PFSK-1 (cell line): ENCODE measurements around the gene FYCO1.

Source experiments
- FOXP2 ChIP-seq: optimal IDR thresholded peaks from 2 replicates; pipeline ENCODE3; 2011; ENCODE audit warnings: borderline replicate concordance, control low read depth, inconsistent platforms; ENCODE audit not compliant: insufficient read depth; ENCODE audit errors: extremely low read length, extremely low read depth
- POLR2AphosphoS5 ChIP-seq: IDR thresholded peaks from 2 replicates; pipeline ENCODE4 v1.6.1; 2012; ENCODE audit warnings: low read depth, mild to moderate bottlenecking, control low read depth, low read length, moderate library complexity
- REST ChIP-seq, 2 experiments: IDR thresholded peaks; 2 replicates each; pipeline versions ENCODE4 v1.6.1 to v1.8.0; 2011 to 2012; ENCODE audit warnings: low read depth in 2 of 2, low read length in 2 of 2, control low read depth in 1 of 2, inconsistent platforms in 1 of 2, mild to moderate bottlenecking in 1 of 2, moderate library complexity in 1 of 2; ENCODE audit not compliant: insufficient read depth in 1 of 2
- SIN3A ChIP-seq: IDR thresholded peaks from 2 replicates; pipeline ENCODE4 v1.6.1; 2012; ENCODE audit warnings: mild to moderate bottlenecking, low read length, moderate library complexity, borderline replicate concordance; ENCODE audit not compliant: insufficient read depth
- TAF1 ChIP-seq: IDR thresholded peaks from 2 replicates; pipeline ENCODE4 v1.6.1; 2012; ENCODE audit warnings: low read length, control low read depth, borderline replicate concordance; ENCODE audit not compliant: insufficient read depth

Gene FYCO1

GRCh38 chr3:45915059-45915439, 80.6 kb downstream of the FYCO1 start:
- no peak for TF ChIP-seq TAF1
- TF ChIP-seq SIN3A: no peak
- TF ChIP-seq FOXP2: no peak
- no peak for TF ChIP-seq POLR2AphosphoS5
- TF ChIP-seq REST (IDR thresholded peaks at IDR 0.05; ENCODE audit: insufficient read depth in 1 of 2, low read depth in 2 of 2, low read length in 2 of 2): no peak

- TF ChIP-seq FOXP2: no peak
- TF ChIP-seq POLR2AphosphoS5: no peak
- no peak for TF ChIP-seq SIN3A
- TF ChIP-seq REST (IDR thresholded peaks at IDR 0.05; ENCODE audit: insufficient read depth in 1 of 2, low read depth in 2 of 2, low read length in 2 of 2): no peak
- TF ChIP-seq TAF1: no peak
These were observed 81.1 kb downstream of the FYCO1 start for GRCh38 chr3:45914362-45915058.

- TF ChIP-seq SIN3A: no peak
These were observed 83.2 kb downstream of the FYCO1 start for GRCh38 chr3:45912435-45912834.

DNA sequence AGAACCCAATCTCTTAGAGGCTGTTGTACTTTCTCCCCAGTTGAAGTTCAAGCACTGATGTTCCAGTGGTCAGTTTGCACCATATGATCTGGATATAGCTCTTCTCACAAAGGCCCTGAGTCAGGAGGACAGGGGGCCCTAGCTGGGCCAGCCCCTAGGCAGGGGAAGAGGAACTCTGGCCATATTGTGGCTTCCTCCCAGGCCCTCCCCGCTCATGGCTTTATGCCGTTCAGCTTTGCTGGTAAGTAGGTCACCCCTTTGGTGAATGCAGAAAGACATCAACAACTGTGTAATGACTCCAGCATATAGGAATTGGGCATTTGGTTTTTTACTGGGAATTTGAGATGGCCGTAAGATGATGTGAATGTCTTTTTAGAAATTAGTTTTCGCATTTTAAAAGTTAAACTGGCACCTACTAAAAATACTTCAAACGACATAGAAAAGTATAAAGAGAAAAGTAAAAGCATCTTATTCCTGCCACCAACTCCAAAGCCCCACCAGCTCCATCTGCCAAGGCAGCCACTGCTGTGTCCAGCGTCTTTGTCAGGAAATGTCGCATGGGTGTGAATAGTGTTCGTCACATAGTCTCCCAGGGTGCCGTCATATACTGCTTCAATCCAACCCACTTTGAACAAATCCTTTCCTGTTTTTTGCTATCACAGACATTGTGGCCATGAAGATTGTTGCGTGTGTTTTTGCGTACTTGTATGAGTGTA, 84.0 kb downstream of the FYCO1 start:
- TF ChIP-seq FOXP2 (no peak), SIN3A (no peak), REST (IDR thresholded peaks at IDR 0.05; ENCODE audit: insufficient read depth in 1 of 2, low read depth in 2 of 2, low read length in 2 of 2) (no peak), POLR2AphosphoS5 (no peak), TAF1 (no peak)

GRCh38 chr3:45910892-45911291, 84.7 kb downstream of the FYCO1 start:
- TF ChIP-seq REST (IDR thresholded peaks at IDR 0.05; ENCODE audit: insufficient read depth in 1 of 2, low read depth in 2 of 2, low read length in 2 of 2): no peak
- no peak for TF ChIP-seq FOXP2
- TF ChIP-seq POLR2AphosphoS5: no peak
- no peak for TF ChIP-seq SIN3A
- no peak for TF ChIP-seq TAF1
